ENCODE results near the gene CFAP47.

CFAP47 gene

GRCh38 chrX:36414056-36414455, 494.5 kb downstream of the CFAP47 start (continued):
- TF ChIP-seq CSRNP3 (CRISPR knock-in tag; IDR thresholded peaks at IDR 0.05) (no peak), ISL1 (CRISPR knock-in tag; IDR thresholded peaks at IDR 0.05) (no peak), CSDC2 (CRISPR knock-in tag; IDR thresholded peaks at IDR 0.05) (no peak)

GRCh38 chrX:36422368-36422767, 502.8 kb downstream of the CFAP47 start:
- ATAC-seq = no peak
- TF ChIP-seq PATZ1 (CRISPR knock-in tag; IDR thresholded peaks at IDR 0.05; ENCODE audit: borderline replicate concordance) = no peak
- no peak for TF ChIP-seq ZNF70 (CRISPR knock-in tag; IDR thresholded peaks at IDR 0.05)

GRCh38 chrX:36431819-36432218, 512.3 kb downstream of the CFAP47 start:
- TF ChIP-seq CREB5 (CRISPR knock-in tag; IDR thresholded peaks at IDR 0.05; ENCODE audit: low read depth) = peak; percentile 51; the same call in 1 of the 2 replicates
- peak; percentile 51 for TF ChIP-seq ISL1 (CRISPR knock-in tag; IDR thresholded peaks at IDR 0.05)
- no peak for TF ChIP-seq TSHZ2 (CRISPR knock-in tag; IDR thresholded peaks at IDR 0.05)
- no peak for TF ChIP-seq SNAI2 (CRISPR knock-in tag; IDR thresholded peaks at IDR 0.05)
- peak; percentile 89 for ATAC-seq

GRCh38 chrX:36434522-36434921, 515.0 kb downstream of the CFAP47 start:
- no peak for ATAC-seq
- peak; percentile 22; the same call in 1 of the 2 replicates for TF ChIP-seq ISL1 (CRISPR knock-in tag; IDR thresholded peaks at IDR 0.05)
- no peak for TF ChIP-seq TCF4 (CRISPR knock-in tag; IDR thresholded peaks at IDR 0.05; ENCODE audit: borderline replicate concordance)
- no peak for TF ChIP-seq PPARA (CRISPR knock-in tag; IDR thresholded peaks at IDR 0.05; ENCODE audit: borderline replicate concordance)

All from SK-N-SH treated with all-trans-retinoic acid at 6 μM for 48 hours (cell line).